Bone marrow (tissue), 2 donors: ENCODE results near the gene CCDC177.

Experiments
- DNase-seq, 2 donors: peaks; one replicate each; lab custom pipeline; 2025; lab: John Stamatoyannopoulos, UW

CCDC177 gene

GRCh38 chr14:69528930-69529329 lies 45.7 kb downstream of the CCDC177 start:
- DNase-seq, result no peak

- DNase-seq, result no peak
Measured at GRCh38 chr14:69528143-69528542, 46.5 kb downstream of the CCDC177 start.

- DNase-seq, result no peak
Measured at GRCh38 chr14:69527635-69528034, 47.0 kb downstream of the CCDC177 start.

- no peak for DNase-seq
Measured at GRCh38 chr14:69525896-69526295, 48.8 kb downstream of the CCDC177 start.

- no peak for DNase-seq
Measured at GRCh38 chr14:69522026-69522425, 52.6 kb downstream of the CCDC177 start.
